Lower leg skin (tissue), 3 donors: ENCODE measurements around the gene PATZ1.

Experiments used
- POLR2A ChIP-seq, 2 donors: fragments of 450-650 bp; IDR thresholded peaks; one replicate each; pipeline ENCODE4 v1.6.1; 2016 to 2017; ENCODE audit warnings: antibody characterized with exemption in 2 of 2, mild to moderate bottlenecking in 1 of 2, moderate library complexity in 1 of 2
- TF ChIP-seq, protein P1 (sequence below), 3 donors: fragments of 450-650 bp; IDR thresholded peaks; one replicate each; pipeline ENCODE4 v1.5.1; 2016; ENCODE audit warnings: antibody characterized with exemption in 3 of 3, mild to moderate bottlenecking in 3 of 3, moderate library complexity in 2 of 3

- TF ChIP-seq, protein P1, sequence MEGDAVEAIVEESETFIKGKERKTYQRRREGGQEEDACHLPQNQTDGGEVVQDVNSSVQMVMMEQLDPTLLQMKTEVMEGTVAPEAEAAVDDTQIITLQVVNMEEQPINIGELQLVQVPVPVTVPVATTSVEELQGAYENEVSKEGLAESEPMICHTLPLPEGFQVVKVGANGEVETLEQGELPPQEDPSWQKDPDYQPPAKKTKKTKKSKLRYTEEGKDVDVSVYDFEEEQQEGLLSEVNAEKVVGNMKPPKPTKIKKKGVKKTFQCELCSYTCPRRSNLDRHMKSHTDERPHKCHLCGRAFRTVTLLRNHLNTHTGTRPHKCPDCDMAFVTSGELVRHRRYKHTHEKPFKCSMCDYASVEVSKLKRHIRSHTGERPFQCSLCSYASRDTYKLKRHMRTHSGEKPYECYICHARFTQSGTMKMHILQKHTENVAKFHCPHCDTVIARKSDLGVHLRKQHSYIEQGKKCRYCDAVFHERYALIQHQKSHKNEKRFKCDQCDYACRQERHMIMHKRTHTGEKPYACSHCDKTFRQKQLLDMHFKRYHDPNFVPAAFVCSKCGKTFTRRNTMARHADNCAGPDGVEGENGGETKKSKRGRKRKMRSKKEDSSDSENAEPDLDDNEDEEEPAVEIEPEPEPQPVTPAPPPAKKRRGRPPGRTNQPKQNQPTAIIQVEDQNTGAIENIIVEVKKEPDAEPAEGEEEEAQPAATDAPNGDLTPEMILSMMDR (IDR thresholded peaks at IDR 0.05), result no peak
- no peak for TF ChIP-seq POLR2A (IDR thresholded peaks at IDR 0.05)
Observed at GRCh38 chr22:31340360-31340759, 5.8 kb downstream of the PATZ1 start.
